ENCODE results near the gene ZNF316. TPM values are rescaled to one million over a fixed set of nuclear protein-coding genes. Genes with fewer than 3 reads are reported as not detected.
A peak's percentile ranks its signal among the peaks of the same experiment; 100 is the strongest.

The ZNF316 gene
- 22.1 TPM for total RNA-seq

DNA sequence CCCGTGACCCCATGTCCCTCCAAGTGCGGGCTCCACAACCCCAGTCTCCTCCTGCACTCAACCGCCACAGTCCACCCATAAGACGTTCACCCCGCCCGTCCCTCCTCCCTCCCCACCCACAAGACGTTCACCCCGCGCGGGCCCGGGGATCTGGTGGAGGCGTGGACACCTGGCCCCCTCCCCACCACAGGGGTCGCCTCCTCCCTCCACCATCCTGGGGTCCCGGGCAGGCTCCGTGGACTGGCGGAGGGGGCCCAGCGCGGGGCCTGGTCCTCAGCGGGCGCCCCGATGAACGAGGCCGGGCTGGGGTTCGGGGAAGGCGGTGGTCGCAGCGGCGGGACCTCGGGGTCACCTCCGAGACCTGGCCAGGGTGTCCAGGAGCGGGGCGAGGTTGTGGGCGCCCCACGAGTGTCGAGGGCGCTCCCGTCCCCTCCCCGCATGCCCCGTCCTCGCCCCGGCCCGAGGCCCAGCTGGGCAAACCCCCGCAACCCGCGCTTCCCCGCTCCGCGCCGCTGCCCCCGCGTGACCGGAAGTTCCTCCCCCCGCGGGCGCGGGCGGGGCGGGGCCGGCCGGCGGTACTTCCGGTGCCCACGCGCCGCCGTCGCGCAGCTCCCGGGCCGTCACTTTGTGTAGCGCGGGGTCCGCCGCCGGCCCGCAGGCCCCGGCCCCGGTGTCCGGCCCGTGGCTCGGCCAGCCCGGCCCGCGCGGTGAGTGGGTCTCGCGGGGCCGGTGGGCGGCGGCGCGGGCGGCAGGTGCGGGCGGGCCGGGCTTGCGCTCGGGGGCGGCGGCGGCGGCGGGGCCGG lies at the start of gene ZNF316:
ZNF316 (plus strand) TSS at position 578 of the 803 bp plus-strand sequence. CDS start 5,092 bp downstream, outside the sequence.
- peak in 1 of 3 donors; percentile 21 for DNase-seq (ENCODE audit: low read depth in 2 of 3, low spot score in 2 of 3)

DNA sequence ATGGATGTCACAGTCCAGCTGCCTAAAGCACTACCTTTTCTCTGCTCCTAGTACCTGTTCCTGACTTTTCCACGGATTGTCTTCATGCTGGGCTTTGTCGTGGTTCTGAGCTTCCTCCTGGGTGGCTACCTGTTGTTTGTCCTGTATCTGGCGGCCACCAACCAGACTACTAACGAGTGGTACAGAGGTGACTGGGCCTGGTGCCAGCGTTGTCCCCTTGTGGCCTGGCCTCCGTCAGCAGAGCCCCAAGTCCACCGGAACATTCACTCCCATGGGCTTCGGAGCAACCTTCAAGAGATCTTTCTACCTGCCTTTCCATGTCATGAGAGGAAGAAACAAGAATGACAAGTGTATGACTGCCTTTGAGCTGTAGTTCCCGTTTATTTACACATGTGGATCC lies 48.6 kb upstream of the ZNF316 start:
- no peak for DNase-seq (ENCODE audit: low read depth in 2 of 3, low spot score in 2 of 3)

- no peak for DNase-seq (ENCODE audit: low read depth in 2 of 3, low spot score in 2 of 3)
Observed at GRCh38 chr7:6589151-6589828, 47.8 kb upstream of the ZNF316 start.

DNA sequence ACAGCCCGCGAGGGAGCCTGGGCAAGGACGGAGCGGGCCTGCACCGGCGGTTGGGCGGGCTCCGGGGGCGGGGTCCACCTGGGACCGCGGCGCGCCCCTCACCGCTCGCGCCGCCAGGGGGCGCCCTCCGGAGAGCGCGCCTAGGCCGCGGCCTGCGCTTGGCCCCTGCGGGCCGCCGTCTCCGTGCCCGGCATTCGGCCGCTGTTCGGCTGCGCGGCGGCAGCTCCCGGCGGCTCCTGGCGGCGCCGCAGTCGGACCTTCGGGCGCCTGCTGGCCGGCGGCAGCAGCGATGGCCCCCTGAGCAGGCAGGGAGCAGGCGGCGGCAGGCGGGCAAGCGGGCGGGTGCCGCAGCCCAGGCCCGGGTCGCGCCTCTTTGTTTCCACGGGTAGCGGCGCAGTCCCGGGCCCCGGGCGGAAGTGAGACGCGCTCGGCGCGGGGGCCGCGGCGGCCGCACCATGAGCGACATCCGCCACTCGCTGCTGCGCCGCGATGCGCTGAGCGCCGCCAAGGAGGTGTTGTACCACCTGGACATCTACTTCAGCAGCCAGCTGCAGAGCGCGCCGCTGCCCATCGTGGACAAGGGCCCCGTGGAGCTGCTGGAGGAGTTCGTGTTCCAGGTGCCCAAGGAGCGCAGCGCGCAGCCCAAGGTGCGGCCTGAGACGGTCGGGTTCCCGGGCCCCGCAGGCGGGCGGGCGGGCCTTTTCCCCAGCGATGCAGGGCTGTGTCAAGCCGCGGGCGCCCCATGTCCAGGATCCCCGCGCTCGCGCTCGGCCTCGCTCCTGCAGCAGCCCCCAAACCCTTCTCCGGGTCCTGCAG lies 47.1 kb upstream of the ZNF316 start, which contains the start of gene INTS15:
INTS15 (plus strand) TSS at position 193 of the 816 bp plus-strand sequence; CDS start at position 456, 263 bp downstream.
- peak; percentile 85 to 91 (median 89) for DNase-seq (ENCODE audit: low read depth in 2 of 3, low spot score in 2 of 3)

DNA sequence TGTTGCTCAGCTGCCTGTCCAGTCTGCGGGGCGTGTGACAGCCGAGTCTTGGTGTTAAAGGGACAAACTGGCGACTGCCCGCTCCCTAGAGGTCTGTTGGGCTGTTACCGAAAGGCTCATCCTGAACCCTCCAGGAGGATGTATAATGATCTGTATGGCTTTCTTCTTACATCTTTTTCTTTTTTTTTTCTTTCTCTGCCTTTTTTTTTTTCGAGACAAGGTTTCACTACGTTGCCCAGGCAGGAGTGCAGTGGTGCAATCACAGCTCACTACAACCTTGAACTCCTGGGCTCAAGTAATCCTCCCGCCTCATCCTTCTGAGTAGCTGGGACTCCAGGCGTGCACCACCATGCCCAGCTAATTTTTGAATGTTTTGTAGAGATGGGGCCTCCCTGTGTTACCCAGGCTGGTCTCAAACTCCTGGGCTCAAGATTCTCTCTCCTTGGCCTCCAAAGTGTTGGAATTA lies 46.4 kb upstream of the ZNF316 start:
- no peak for DNase-seq (ENCODE audit: low read depth in 2 of 3, low spot score in 2 of 3)

- DNase-seq (ENCODE audit: low read depth in 2 of 3, low spot score in 2 of 3) = no peak
Observed at GRCh38 chr7:6600093-6600492, 37.0 kb upstream of the ZNF316 start.

- no peak for DNase-seq (ENCODE audit: low read depth in 2 of 3, low spot score in 2 of 3)
Observed at GRCh38 chr7:6604458-6604857, 32.7 kb upstream of the ZNF316 start.

DNA sequence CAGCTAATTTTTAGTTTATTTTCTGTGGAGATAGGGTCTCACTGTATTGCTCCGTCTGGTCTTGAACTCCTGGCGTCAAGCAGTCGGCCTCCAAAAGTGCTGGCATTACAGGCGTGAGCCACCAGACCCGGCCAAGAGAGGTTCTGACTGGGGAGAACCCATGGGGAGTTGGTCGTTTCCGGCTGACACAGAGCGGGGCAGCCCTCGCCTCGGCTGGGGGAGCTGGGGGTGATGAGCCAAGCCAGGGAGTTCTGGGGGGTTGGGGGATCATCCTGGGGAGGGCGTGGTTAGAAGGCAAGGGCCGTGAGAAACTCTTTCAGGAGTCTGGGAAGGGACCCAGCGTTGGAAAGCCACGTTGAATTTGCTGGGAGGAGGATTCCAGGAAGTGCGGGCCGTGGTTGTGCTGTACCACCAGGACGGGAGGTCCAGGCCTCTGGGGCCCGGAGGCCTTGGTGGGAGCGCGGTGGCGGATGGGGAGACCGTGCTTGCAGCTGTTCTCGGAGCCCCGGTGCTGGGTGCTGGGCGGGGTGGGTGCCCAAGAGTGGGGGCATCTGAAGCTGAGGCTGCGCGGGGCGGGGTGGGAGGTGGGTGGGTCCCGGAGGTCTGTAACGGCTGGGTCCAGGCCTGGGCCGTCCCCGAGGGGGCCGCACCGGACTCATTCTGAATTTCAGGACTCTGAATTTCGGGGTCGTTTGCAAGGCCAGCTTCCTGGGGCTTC lies 30.1 kb upstream of the ZNF316 start:
- DNase-seq (ENCODE audit: low read depth in 2 of 3, low spot score in 2 of 3) = no peak

- no peak for DNase-seq (ENCODE audit: low read depth in 2 of 3, low spot score in 2 of 3)
Observed at GRCh38 chr7:6607651-6608051, 29.5 kb upstream of the ZNF316 start.

- DNase-seq (ENCODE audit: low read depth in 2 of 3, low spot score in 2 of 3) = no peak
Observed at GRCh38 chr7:6608081-6608480, 29.0 kb upstream of the ZNF316 start.

- DNase-seq (ENCODE audit: low read depth in 2 of 3, low spot score in 2 of 3) = no peak
Observed at GRCh38 chr7:6608794-6609193, 28.3 kb upstream of the ZNF316 start.

DNA sequence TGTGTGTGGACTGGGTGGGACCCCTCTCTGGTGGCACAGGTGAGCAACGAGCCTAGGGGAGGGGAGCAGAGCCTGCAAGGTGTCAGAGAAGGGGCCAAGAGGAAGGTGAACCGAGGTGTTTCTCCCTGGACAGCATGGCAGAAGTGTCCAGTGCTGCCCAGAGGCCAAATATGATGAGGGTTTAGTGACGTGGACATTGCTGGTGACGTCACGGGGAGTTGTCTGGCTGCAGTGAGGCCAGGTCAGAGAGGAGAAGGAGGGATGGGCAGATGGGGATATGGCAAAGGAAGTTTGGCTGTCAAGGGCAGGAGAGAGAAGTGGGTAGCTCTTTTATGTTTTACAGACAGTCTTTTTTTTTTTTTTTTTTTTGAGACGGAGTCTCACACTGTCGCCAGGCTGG lies 24.3 kb upstream of the ZNF316 start:
- no peak for DNase-seq (ENCODE audit: low read depth in 2 of 3, low spot score in 2 of 3)

DNA sequence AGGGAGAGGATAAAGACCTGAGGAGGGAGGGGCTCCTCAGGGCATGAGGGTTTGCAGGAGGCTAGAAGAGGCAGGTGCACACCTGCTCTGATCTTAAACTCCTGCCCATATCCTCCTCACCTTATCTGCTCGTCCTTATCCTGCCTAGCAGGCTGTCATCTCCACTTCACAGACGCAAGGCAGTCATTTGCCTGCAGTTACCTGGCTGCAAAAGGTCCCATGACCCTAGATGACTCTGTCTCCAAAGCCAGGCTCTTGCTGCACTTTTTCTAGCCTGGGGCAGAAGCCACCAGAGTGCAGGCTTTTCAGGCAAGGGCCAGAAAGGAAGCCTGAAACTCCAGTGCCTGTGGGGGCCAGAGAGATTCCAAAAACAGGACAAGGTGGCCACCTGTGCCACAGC lies 23.4 kb upstream of the ZNF316 start:
- no peak for DNase-seq (ENCODE audit: low read depth in 2 of 3, low spot score in 2 of 3)

DNA sequence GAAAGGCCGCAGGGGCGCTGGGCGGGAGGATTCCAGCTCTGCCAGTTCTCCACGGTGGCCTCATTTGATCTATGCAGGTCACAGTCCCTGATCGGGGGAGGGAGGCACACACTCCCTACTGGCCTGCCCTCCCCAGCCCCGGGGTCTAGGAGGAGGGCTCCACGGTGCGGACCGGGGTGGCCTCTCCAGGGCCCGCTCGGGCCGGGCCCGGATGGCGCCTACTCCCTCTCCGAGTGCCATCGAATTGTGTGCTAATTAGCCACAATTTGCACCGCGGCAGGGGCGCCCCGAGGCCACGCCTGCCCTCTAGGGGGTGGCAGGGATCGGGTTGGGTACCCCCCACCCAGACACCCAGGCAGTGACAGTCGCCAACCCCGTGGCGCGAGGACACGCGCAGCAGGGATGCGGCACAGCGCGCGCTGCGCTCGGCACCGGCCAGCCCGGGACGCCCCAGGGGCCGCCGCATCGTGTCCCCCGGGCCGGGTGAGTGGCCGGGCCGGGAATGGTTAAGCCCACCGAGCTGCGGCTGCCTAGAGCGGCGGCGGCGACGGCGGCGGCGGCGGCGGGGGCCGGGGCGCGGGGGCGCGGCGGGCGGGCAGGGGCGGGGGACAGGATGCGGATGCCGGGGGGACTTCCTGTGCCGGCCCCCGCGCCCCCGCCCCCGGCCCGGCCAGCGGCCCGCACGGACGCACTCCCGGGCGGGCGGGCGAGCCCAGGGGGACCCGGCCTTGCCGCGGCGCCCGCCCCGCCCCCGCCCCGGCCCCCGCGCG lies 22.0 kb upstream of the ZNF316 start, which contains the start of gene ZNF853:
ZNF853 (plus strand) TSS at position 658 of the 770 bp plus-strand sequence. CDS start 565 bp downstream, outside the sequence.
- peak in 1 of 3 donors; percentile 28 for DNase-seq (ENCODE audit: low read depth in 2 of 3, low spot score in 2 of 3)

DNA sequence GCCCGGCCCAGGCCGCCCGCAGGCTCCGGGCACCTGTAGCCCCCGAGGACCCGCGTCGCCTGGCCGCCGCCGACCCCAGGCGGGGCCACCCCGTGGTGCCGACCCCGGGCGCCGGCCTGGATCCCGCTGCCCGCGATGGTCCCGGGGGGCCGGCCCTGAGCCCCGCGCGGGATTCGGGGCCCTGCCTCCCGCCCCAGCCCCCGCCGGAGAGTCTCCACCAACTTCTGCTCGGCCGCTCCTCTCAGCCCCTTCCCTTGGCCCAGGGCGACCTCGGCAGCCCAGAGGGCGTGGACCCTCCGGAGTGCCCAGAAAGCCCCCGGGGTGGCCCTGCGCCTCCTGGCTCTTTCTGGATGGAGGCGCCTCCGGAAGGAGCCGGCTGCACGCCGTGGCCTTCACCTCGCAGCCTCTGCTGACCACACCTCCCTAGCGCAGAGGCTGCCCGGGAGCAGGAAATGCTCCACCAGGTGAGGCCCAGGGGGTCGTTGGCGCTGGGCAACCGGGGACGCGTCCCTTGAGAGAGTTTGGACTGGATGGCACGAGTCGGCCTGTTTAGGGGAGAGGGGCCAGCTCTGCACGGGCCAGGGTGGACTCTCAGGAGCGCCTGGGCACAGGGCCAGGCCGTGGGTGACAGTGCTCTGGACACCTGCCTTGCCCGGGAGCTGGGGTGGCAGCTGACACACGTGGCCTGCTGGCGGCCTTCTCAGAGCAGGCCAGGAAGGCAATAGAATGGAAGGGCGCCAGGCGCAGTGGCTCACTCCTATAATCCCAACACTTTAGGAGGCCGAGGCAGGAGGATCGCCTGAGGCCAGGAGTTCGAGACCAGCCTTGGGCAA lies 21.2 kb upstream of the ZNF316 start:
- DNase-seq (ENCODE audit: low read depth in 2 of 3, low spot score in 2 of 3) = no peak

- no peak for DNase-seq (ENCODE audit: low read depth in 2 of 3, low spot score in 2 of 3)
Observed at GRCh38 chr7:6616854-6617643, 20.1 kb upstream of the ZNF316 start.

DNA sequence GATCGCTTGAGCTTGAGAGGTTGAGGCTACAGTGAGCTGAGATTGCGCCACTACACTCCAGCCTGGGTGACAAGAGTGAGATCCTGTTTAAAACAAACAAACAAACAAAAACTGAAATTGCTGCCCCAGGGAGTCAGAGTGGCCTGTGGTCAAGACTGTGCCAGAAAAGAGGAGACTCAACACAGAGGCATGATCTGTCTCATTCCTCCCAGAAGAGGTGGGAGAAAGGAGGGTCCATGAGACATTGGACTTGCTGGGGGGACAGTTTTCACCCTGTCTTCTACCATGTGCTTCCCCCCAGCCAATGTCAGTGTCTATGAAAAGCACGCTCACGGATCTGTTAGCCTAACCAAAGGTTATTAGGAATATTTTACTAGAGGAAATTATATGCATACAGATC lies 18.5 kb upstream of the ZNF316 start:
- no peak for DNase-seq (ENCODE audit: low read depth in 2 of 3, low spot score in 2 of 3)

- no peak for DNase-seq (ENCODE audit: low read depth in 2 of 3, low spot score in 2 of 3)
Observed at GRCh38 chr7:6619961-6620360, 17.2 kb upstream of the ZNF316 start.
